NCI-H82 (cell line): ENCODE data around the gene CCDC9.

ENCODE experiments used
- DNase-seq: peaks from one replicate; lab custom pipeline; 2025; lab: John Stamatoyannopoulos, UW

CCDC9 gene

DNA sequence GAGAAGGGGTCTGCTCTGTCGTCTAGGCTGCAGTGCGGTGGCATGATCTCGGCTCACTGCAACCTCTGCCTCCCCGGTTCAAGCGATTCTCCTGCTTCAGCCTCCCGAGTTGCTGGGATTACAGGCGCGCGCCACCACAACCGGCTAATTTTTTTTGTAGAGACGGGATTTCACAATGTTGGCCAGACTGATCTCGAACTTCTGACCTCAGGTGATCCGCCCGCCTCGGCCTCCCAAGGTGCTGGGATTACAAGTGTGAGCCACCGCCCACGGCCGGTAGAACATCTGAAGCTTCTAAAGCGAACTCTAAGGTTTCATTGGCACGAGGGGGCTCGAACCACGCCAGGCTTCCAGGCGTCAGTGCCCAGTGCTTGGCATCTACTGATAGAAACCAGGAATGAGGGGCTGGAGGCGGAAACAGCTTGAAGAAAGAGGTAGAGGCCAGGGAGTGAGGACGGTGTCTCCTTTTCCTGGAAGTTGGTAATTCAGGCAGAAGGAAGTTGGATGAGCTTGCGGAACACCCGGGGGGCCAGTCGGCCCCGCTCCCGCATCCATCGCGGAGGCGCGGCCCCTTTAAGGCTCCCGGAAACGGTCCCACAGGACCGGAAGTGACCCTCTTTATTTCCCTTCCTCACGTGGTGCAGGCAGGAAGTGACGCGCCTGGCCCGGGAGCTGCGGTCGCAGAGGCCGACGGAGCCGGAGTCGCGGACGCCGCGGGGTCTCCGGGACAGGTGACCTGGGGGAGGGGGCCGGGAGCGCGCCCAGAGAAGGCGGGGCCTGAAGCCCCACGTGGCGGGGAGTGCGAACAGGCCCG, at the start of gene CCDC9:
TSS of gene CCDC9 (plus strand) at position 647 of the 814 bp plus-strand sequence. CDS start 1,876 bp downstream, outside the sequence.
- peak; percentile 99 for DNase-seq

DNA sequence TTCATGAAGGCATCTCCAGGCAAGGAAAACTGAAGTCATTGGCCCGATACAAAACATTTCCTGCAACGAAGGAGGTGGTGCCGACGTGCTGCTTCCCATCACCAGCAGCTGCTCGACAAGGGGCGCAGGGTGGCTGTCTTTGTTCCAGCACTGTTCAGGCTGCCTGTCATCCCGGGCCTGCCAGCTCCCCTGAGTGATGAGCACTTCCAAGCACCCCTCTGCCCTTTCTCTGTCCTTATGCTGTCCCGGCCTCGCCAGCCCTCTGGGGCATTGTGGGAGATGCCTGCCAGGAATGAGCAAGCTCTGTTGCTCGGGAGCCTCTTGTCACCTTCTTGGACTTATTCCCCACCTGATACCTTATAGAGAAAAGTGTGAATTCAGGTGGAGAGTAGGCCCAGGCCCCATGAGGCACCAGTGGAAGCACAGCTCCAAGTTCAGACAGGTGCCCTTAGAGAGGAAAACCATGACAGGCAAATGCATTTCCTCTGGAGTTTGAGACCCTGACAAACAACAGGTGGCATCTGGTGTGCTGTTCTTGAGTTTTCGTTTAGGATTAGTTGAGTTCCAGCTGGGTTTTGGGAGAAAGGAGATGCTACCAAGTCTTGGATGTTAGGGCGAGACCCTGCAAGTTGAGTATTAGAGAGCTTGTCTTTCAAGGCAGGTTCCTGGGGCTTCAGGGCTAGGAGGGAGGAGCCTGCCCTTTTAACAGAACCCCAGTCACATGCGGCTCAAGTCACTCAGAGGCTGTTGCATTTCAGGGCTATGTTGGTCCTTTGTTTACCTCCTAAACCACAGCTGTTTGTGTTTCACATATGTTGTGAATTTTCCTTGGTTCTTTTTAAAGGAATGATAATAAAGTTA, 46.8 kb upstream of the CCDC9 start:
- no peak for DNase-seq

GRCh38 chr19:47210180-47210490, 46.2 kb upstream of the CCDC9 start:
- no peak for DNase-seq

DNA sequence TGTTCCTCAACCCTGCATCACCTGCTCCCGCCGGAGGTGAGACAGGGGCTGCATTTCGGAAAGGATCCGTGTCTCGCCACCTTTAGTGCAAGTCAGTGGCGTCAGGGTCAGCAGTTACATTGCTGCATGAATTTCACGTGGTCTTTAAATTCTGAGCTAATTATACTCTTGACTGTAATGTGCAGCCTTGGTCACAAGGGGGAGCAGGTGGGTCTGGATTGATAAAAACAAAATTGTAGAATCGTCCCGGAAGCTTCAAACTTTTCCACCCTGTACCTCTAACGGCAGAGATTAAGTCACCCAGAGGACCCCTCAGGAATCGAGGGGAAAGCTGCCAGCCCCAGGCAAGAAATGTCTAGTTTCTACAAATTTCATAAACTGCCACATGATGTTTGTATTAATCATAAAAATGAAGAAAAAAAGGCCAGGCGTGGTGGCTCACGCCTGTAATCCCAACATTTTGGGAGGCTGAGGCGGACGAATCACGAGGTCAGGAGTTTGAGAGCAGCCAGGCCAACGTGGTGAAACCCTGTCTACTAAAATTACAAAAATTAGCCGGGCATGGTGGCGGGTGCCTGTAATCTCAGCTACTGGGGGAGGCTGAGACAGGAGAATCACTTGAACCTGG, 45.5 kb upstream of the CCDC9 start:
- DNase-seq: peak; percentile 86

- DNase-seq: no peak
Measured at GRCh38 chr19:47215581-47215980, 40.7 kb upstream of the CCDC9 start.

DNA sequence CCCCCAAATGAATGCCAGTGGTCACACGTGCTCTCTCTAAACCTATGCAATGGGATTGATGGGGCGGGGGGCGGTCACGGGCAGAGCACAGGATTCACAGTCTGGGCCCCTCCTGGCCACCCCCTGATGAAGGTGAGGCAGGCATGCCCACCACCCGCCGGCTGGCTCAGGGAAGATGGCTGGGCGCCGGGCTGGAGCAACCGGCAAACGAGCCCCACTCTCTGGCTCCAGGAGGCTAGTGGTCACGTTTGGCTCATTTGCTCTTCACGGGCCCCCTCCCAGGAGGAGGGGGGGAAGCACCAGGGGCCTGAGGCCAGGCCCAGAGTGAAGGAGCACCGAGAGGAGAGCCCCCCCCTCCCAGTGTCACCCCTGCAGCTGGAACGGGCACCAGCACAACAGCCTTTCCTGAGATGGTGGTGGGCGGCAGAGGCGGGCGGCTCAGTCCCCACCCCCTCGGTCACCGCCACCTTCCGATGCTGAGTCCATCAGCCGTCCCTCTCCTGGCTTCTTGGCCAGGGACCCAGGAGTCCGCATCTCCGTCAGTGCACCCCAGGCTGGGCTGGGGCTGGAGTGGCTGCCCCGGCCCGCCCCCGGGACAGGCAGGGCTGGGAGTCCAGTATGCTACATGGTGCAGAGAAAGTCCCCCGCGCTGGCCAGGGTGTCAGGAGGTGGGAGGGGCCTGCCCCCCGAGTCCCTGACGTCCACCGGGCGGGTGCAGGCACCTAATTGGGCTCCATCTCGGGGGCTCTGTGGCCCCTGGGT, 35.1 kb upstream of the CCDC9 start:
- DNase-seq: no peak

GRCh38 chr19:47221890-47222289, 34.4 kb upstream of the CCDC9 start:
- no peak for DNase-seq

- DNase-seq: peak; percentile 94
Measured at GRCh38 chr19:47225746-47226425, 30.4 kb upstream of the CCDC9 start.

GRCh38 chr19:47226426-47227351, 29.6 kb upstream of the CCDC9 start:
- DNase-seq: peak; percentile 61

GRCh38 chr19:47227352-47228167, 28.8 kb upstream of the CCDC9 start:
- DNase-seq: peak; percentile 74

GRCh38 chr19:47228168-47228936, 28.0 kb upstream of the CCDC9 start:
- DNase-seq: peak; percentile 35

- DNase-seq: peak; percentile 49
Measured at GRCh38 chr19:47228937-47229675, 27.2 kb upstream of the CCDC9 start.

DNA sequence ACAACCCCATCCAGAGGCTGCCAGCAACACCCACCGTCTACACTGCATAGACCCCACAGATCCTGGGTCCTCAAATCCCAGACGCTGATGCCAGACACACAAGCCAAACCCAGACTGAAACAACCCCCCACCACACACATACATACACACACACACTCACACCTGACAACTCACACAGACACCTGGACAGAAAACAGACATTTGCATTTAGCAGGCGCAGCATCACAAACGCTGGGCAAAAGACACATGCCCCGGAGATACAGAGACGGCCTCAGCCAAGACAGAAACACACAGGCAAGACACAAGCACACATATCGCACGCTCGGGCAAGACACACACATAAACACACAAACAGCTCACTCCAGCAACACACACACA, 26.7 kb upstream of the CCDC9 start:
- peak; percentile 49 for DNase-seq

DNA sequence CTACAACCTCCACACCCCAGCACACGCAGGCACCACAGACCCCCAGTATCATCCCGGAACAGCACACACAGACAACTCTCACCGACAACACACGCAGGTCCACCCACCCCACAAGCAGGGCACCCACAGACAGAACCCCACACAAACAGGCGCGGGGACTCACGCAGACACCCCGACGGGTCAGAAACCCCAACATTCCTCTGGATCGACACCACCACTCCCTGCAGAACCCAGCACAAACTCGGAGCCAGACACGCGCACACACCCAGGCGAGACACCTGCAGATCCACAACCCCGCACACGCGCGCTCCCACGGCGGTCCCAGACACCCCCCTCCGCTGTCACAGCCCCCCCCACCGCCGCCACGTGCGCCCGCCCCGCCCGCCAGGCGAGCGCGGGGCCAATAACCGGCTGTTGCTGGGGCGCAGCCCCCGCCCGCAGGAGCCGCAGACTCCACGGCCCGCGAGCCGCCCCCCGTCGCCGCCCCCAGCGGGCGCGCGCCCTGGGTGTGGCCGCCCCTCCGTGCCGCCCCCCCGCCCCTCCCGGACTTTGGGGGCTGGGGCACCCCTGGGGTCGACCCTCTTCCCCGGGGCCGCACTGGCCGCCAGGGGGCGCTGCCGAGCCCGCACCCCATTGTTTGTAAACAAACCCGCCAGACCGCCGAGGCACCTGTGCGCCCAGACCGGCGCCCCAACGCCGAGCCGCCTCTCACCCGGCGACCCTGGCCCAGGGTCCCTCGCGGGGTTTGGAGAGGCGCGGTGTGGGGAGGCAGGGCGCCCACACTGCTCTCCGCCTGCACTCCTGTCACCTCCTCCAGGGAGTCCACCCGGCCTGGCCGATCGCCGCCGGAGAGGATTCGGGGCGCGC, 26.0 kb upstream of the CCDC9 start:
- peak; percentile 60 for DNase-seq

GRCh38 chr19:47230921-47231214, 25.5 kb upstream of the CCDC9 start, which contains the start of gene BBC3:
Gene BBC3, minus strand, starts transcription at chr19:47231199. Its CDS starts 2,768 bp downstream, at chr19:47228431.
- DNase-seq: no peak

DNA sequence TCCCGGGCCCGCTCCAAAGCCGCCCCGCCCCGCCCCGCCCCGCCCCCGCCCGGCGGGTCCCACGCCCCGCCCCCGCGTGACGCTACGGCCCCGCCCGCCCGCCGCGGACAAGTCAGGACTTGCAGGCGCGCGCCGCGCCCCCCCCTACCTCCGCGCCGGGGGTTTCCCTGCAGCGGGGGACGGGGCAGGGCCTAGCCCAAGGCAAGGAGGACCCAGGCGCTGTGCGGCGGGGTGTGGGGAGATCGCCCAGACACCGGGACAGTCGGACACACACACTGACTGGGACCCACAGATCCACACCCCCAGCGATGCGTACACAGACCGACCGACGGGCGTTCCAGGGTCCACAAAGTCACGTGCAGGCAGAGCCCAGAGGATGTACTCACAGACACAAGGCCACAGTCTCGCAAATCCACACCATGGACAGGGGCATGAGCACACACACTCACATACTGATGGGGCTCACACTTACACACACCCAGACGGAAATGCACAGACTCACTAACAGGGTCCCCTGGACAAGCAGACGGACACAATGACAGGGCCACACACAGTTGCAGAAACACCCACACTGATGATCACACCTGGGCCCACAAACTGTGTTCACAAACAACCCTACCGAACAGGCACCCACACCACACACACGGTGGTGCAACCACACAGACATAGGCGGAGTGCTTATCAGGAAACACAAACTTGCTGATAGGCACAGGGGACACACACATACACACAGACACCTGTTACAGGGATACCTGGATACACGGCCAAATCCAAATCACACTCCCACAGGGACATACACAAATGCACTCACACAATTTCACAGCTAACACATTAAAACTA, 24.9 kb upstream of the CCDC9 start:
- DNase-seq: peak; percentile 80
